Ovary (tissue), 9 donors: Measurements from ENCODE around the gene MYL5. TPM values are rescaled to one million over a fixed set of nuclear protein-coding genes. Genes with fewer than 3 reads are reported as not detected.

Experiments used
- DNase-seq, 5 donors: peaks; one replicate each; pipeline ENCODE4 v3.0.0-alpha.2; 2019 to 2020
- H3K27ac ChIP-seq, 2 donors: fragments of 200-600 bp; one replicate each; pipeline versions ENCODE4 v1.5.1 to v1.8.0; 2019 to 2022
- H3K27me3 ChIP-seq: fragments of 200-600 bp; one replicate; pipeline ENCODE4 v1.8.0; 2022
- H3K36me3 ChIP-seq: fragments of 200-600 bp; sonication (generic); one replicate; pipeline ENCODE4 v1.5.1; 2019
- H3K4me1 ChIP-seq: one replicate; pipeline ENCODE4 v1.8.1; 2013; ENCODE audit warnings: mild to moderate bottlenecking, moderate library complexity; ENCODE audit not compliant: insufficient read depth
- H3K4me3 ChIP-seq: fragments of 200-600 bp; sonication (generic); one replicate; pipeline ENCODE4 v1.5.1; 2017
- H3K9me3 ChIP-seq, 2 donors: fragments of 200-600 bp in 1 of 2; sonication (generic) in 1 of 2; one replicate each; pipeline versions ENCODE4 v1.5.1 to v1.8.1; 2013 to 2019; ENCODE audit warnings: mild to moderate bottlenecking in 1 of 2, moderate library complexity in 1 of 2
- CTCF ChIP-seq, 3 donors: fragments of 450-650 bp in 2 of 3; fragments of 200-600 bp in 1 of 3; IDR thresholded peaks; one replicate each; pipeline versions ENCODE4 v1.5.1 to v1.8.0; 2016 to 2022; ENCODE audit warnings: antibody characterized with exemption in 3 of 3, mild to moderate bottlenecking in 1 of 3
- EP300 ChIP-seq: sonication (generic); formaldehyde crosslinking; IDR thresholded peaks from one replicate; pipeline ENCODE4 v1.6.1; 2017; ENCODE audit warnings: antibody characterized with exemption
- POLR2A ChIP-seq: fragments of 450-650 bp; IDR thresholded peaks from one replicate; pipeline ENCODE4 v1.6.1; 2017; ENCODE audit warnings: antibody characterized with exemption, mild to moderate bottlenecking, moderate library complexity
- WGBS, 3 donors: extraction: QIAGEN DNeasy Blood & Tissue Kit in 1 of 3; methylation state at CpG; one replicate each; pipeline versions ENCODE4 v1.1.5 to v1.1.7; 2013 to 2017; 5-methylcytosine and 5-hydroxymethylcytosine counted together
- intact Hi-C, 4 donors: fragments of 100-400 bp; cut with DNase I; formaldehyde crosslinking; loops; one replicate each; pipeline versions ENCODE4 v1.11.0 to v1.15.1; 2022 to 2023
- polyA plus RNA-seq, 2 donors: library from polyadenylated mRNA; stranded (reverse); fragments of 200-250 nt in 1 of 2; fragments of 350-450 nt in 1 of 2; fragmentation: Illumina TruSeq in 1 of 2; extraction: RNeasy Lipid Tissue Mini Kit (QIAGEN cat#74804) in 1 of 2; gene quantifications; one replicate each; pipeline ENCODE4 v1.2.3, GENCODE V29; 2013 to 2014
- total RNA-seq, 7 donors: library from RNA; depleted of rRNA in 2 of 7; stranded (reverse); fragments of >200 nt in 2 of 7; fragmentation: NEBNext Ultra II Directional in 3 of 7; extraction: Animal tissue kit (Norgen Biotek cat#: 25700) in 3 of 7; gene quantifications; one replicate each; pipeline versions ENCODE4 v1.1.0 to v1.2.4, GENCODE V29; 2016 to 2023
- donor health status: DM: no; HTN: no; CAD: no; lungs with moderate emphysema.
- donor health status: DM: no; HTN: no; CAD: no.
- donor health status: Bipolar disorder and iron deficiency.
- donor health status: DM: yes; HTN: yes; CAD: no.
- donor health status: DM: no; HTN: no; CAD: no.
- donor health status: DM: yes; HTN: yes; CAD: no.

The MYL5 gene
- total and polyA plus RNA-seq, 9 donors = 4.0 to 18.3 (median 9.3) TPM

GRCh38 chr4:679104-679481 is 4.8 kb downstream of the MYL5 start:
- WGBS, 3 donors = 56 to 78% (median 66%) methylated on average over 10 to 13 of the region's 13 CpGs
- Histone ChIP-seq H3K9me3 (no peaks in the 10 kb centered on the region), H3K4me3 (no peak overlapping the region), H3K27me3 (no peaks in the 10 kb centered on the region), H3K27ac (no peak overlapping the region), H3K36me3 (no peaks in the 10 kb centered on the region), H3K4me1 (peaks cover 5% of the 10 kb centered on the region)
- intact Hi-C loops = loop anchor here in 1 of 4 donors (10.0 kb wide), 2 partner anchors 106 to 1786 kb away; partner anchors contain the start of gene RNF4
- TF ChIP-seq CTCF (IDR thresholded peaks at IDR 0.05) (no peak), EP300 (no peak), POLR2A (no peak)
- DNase-seq = no peak

- no peak for TF ChIP-seq POLR2A
- no peak for TF ChIP-seq EP300
- TF ChIP-seq CTCF (IDR thresholded peaks at IDR 0.05) = no peak
- 72 to 74% (median 74%) methylated on average over 11 of the region's 11 CpGs for WGBS, 3 donors
- no peak for DNase-seq
- intact Hi-C loops = loop anchor here in 1 of 4 donors (10.0 kb wide), 2 partner anchors 105 to 1785 kb away; partner anchors contain the start of gene RNF4
- Histone ChIP-seq H3K36me3 (no peaks in the 10 kb centered on the region), H3K27ac (no peak overlapping the region), H3K9me3 (no peaks in the 10 kb centered on the region), H3K4me3 (no peak overlapping the region), H3K27me3 (no peaks in the 10 kb centered on the region), H3K4me1 (peaks cover 5% of the 10 kb centered on the region)
Observed at GRCh38 chr4:679629-680028, 5.3 kb downstream of the MYL5 start.

- peak in 2 of 5 donors; percentile 20 to 25 for DNase-seq
- 67 to 77% (median 71%) methylated on average over 9 of the region's 9 CpGs for WGBS, 3 donors
- Histone ChIP-seq H3K4me3 (no peak overlapping the region), H3K4me1 (peaks cover 3% of the 10 kb centered on the region), H3K27ac (no peak overlapping the region), H3K9me3 (no peaks in the 10 kb centered on the region), H3K36me3 (no peaks in the 10 kb centered on the region), H3K27me3 (no peaks in the 10 kb centered on the region)
- TF ChIP-seq CTCF (IDR thresholded peaks at IDR 0.05) (no peak), EP300 (no peak), POLR2A (no peak)
- intact Hi-C loops = no loop called here
Observed at GRCh38 chr4:680091-680490, 5.7 kb downstream of the MYL5 start.

- Histone ChIP-seq H3K4me1 (no peaks in the 10 kb centered on the region), H3K27ac (no peak overlapping the region), H3K27me3 (no peaks in the 10 kb centered on the region), H3K9me3 (no peaks in the 10 kb centered on the region), H3K36me3 (no peaks in the 10 kb centered on the region), H3K4me3 (no peak overlapping the region)
- TF ChIP-seq POLR2A = no peak
- TF ChIP-seq CTCF (IDR thresholded peaks at IDR 0.05) = no peak
- TF ChIP-seq EP300 = no peak
- intact Hi-C loops = no loop called here
- no peak for DNase-seq
- 21 to 41% (median 30%) methylated on average over 17 of the region's 17 CpGs for WGBS, 3 donors
Observed at GRCh38 chr4:680551-680927, 6.2 kb downstream of the MYL5 start.
